Measurements from ENCODE around the gene KLF3.

KLF3 gene

GRCh38 chr4:38621028-38621684, 42.8 kb upstream of the KLF3 start (continued):
- TF ChIP-seq ZFP3 (tag by site-specific recombination; IDR thresholded peaks at IDR 0.05; ENCODE audit: low read depth) (no peak), HOXC10 (CRISPR knock-in tag; IDR thresholded peaks at IDR 0.05) (no peak), ZNF664 (tag by site-specific recombination; IDR thresholded peaks at IDR 0.05) (no peak), OSR2 (tag by site-specific recombination; IDR thresholded peaks at IDR 0.05) (no peak), ZNF423 (tag by site-specific recombination; IDR thresholded peaks at IDR 0.05) (no peak), ZNF140 (tag by site-specific recombination; IDR thresholded peaks at IDR 0.05) (no peak), ZBTB20 (tag by site-specific recombination; IDR thresholded peaks at IDR 0.05) (no peak), TCF7L2 (IDR thresholded peaks at IDR 0.05; ENCODE audit: borderline replicate concordance, low read depth, low read length) (no peak), ZNF416 (tag by site-specific recombination; IDR thresholded peaks at IDR 0.05) (no peak), KLF17 (tag by site-specific recombination; IDR thresholded peaks at IDR 0.05) (peak; percentile 79), ZNF184 (tag by site-specific recombination; IDR thresholded peaks at IDR 0.05) (no peak), ZNF837 (tag by site-specific recombination; IDR thresholded peaks at IDR 0.05) (no peak), ZNF350 (tag by site-specific recombination; IDR thresholded peaks at IDR 0.05) (no peak), ZNF302 (tag by site-specific recombination; IDR thresholded peaks at IDR 0.05; ENCODE audit: low read depth) (no peak), ZFHX2 (tag by site-specific recombination; conservative IDR thresholded peaks at IDR 0.05) (no peak), ZNF37A (tag by site-specific recombination; IDR thresholded peaks at IDR 0.05) (no peak), ZNF266 (tag by site-specific recombination; IDR thresholded peaks at IDR 0.05; ENCODE audit: low read depth) (no peak), YY1 (tag by site-specific recombination; IDR thresholded peaks at IDR 0.05) (no peak), ZNF155 (tag by site-specific recombination; IDR thresholded peaks at IDR 0.05) (no peak), ZSCAN30 (tag by site-specific recombination; IDR thresholded peaks at IDR 0.05) (peak; percentile 84; the same call in 1 of the 2 replicates), ZNF768 (tag by site-specific recombination; IDR thresholded peaks at IDR 0.05) (no peak), ZNF670 (tag by site-specific recombination; IDR thresholded peaks at IDR 0.05; ENCODE audit: low read depth) (no peak), ZNF366 (tag by site-specific recombination; conservative IDR thresholded peaks at IDR 0.05) (peak; percentile 65), ZNF214 (tag by site-specific recombination; IDR thresholded peaks at IDR 0.05; ENCODE audit: borderline replicate concordance) (no peak), ZNF544 (tag by site-specific recombination; IDR thresholded peaks at IDR 0.05) (no peak), ZNF175 (tag by site-specific recombination; IDR thresholded peaks at IDR 0.05) (no peak), SP2 (tag by site-specific recombination; IDR thresholded peaks at IDR 0.05) (no peak), ZNF701 (tag by site-specific recombination; IDR thresholded peaks at IDR 0.05) (no peak)
- TF ChIP-seq, protein P1, sequence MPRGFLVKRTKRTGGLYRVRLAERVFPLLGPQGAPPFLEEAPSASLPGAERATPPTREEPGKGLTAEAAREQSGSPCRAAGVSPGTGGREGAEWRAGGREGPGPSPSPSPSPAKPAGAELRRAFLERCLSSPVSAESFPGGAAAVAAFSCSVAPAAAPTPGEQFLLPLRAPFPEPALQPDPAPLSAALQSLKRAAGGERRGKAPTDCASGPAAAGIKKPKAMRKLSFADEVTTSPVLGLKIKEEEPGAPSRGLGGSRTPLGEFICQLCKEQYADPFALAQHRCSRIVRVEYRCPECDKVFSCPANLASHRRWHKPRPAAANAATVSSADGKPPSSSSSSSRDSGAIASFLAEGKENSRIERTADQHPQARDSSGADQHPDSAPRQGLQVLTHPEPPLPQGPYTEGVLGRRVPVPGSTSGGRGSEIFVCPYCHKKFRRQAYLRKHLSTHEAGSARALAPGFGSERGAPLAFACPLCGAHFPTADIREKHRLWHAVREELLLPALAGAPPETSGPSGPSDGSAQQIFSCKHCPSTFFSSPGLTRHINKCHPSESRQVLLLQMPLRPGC (tag by site-specific recombination; IDR thresholded peaks at IDR 0.05) = 0 out of 2 replicates have a peak, but pooled peaks have one; percentile 61
- TF ChIP-seq, protein P2, sequence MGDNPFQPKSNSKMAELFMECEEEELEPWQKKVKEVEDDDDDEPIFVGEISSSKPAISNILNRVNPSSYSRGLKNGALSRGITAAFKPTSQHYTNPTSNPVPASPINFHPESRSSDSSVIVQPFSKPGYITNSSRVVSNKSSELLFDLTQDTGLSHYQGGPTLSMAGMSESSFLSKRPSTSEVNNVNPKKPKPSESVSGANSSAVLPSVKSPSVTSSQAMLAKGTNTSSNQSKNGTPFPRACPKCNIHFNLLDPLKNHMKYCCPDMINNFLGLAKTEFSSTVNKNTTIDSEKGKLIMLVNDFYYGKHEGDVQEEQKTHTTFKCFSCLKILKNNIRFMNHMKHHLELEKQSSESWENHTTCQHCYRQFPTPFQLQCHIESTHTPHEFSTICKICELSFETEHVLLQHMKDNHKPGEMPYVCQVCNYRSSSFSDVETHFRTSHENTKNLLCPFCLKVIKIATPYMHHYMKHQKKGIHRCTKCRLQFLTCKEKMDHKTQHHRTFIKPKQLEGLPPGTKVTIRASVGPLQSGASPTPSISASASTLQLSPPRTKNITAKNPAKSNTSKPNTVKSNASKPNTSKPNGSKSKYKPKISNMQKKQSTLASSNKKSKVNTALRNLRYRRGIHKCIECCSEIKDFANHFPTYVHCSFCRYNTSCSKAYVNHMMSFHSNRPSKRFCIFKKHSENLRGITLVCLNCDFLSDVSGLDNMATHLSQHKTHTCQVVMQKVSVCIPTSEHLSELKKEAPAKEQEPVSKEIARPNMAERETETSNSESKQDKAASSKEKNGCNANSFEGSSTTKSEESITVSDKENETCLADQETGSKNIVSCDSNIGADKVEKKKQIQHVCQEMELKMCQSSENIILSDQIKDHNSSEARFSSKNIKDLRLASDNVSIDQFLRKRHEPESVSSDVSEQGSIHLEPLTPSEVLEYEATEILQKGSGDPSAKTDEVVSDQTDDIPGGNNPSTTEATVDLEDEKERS (tag by site-specific recombination; IDR thresholded peaks at IDR 0.05) = no peak
- TF ChIP-seq, protein P3, sequence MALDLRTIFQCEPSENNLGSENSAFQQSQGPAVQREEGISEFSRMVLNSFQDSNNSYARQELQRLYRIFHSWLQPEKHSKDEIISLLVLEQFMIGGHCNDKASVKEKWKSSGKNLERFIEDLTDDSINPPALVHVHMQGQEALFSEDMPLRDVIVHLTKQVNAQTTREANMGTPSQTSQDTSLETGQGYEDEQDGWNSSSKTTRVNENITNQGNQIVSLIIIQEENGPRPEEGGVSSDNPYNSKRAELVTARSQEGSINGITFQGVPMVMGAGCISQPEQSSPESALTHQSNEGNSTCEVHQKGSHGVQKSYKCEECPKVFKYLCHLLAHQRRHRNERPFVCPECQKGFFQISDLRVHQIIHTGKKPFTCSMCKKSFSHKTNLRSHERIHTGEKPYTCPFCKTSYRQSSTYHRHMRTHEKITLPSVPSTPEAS (tag by site-specific recombination; IDR thresholded peaks at IDR 0.05) = no peak
- TF ChIP-seq, protein P4, sequence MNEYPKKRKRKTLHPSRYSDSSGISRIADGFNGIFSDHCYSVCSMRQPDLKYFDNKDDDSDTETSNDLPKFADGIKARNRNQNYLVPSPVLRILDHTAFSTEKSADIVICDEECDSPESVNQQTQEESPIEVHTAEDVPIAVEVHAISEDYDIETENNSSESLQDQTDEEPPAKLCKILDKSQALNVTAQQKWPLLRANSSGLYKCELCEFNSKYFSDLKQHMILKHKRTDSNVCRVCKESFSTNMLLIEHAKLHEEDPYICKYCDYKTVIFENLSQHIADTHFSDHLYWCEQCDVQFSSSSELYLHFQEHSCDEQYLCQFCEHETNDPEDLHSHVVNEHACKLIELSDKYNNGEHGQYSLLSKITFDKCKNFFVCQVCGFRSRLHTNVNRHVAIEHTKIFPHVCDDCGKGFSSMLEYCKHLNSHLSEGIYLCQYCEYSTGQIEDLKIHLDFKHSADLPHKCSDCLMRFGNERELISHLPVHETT (tag by site-specific recombination; IDR thresholded peaks at IDR 0.05) = peak; percentile 72; the same call in 1 of the 2 replicates
- TF ChIP-seq, protein P5, sequence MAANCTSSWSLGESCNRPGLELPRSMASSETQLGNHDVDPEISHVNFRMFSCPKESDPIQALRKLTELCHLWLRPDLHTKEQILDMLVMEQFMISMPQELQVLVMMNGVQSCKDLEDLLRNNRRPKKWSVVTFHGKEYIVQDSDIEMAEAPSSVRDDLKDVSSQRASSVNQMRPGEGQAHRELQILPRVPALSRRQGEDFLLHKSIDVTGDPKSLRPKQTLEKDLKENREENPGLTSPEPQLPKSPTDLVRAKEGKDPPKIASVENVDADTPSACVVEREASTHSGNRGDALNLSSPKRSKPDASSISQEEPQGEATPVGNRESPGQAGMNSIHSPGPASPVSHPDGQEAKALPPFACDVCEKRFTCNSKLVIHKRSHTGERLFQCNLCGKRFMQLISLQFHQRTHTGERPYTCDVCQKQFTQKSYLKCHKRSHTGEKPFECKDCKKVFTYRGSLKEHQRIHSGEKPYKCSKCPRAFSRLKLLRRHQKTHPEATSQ (tag by site-specific recombination; IDR thresholded peaks at IDR 0.05) = no peak
